Fibroblast of skin of left quadriceps (primary cell): ENCODE measurements around the gene SLC27A4.

Experiments used
- DNase-seq, 2 experiments: peaks; one replicate each; pipeline ENCODE4 v3.0.0-alpha.2; 2013; ENCODE audit warnings: low read depth in 2 of 2

Gene SLC27A4

DNA sequence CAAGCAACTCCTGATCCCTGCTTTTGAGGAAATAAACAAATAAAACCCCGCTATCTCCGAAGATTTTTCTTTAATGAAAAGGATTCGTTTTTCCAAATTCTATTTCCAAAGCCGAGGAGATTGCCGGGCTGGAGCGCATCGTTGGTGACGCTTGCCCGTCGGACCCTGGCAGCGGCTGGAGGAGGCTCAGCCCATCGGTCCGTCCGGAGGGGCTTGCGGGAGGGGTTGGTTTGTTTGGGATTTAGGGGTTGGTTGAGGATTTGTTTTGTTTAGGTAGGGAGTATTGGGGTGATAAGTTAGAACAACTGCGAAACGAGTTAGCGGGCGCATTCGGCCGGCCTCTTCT, 51.6 kb downstream of the SLC27A4 start:
- no peak for DNase-seq

- DNase-seq = no peak
Observed at GRCh38 chr9:128392302-128393144, 52.2 kb downstream of the SLC27A4 start.

GRCh38 chr9:128393145-128393775, 52.9 kb downstream of the SLC27A4 start:
- DNase-seq = no peak

- no peak for DNase-seq
Observed at GRCh38 chr9:128393970-128394369, 53.6 kb downstream of the SLC27A4 start.

GRCh38 chr9:128394379-128395168, 54.2 kb downstream of the SLC27A4 start:
- DNase-seq = no peak

GRCh38 chr9:128396970-128397613, 56.8 kb downstream of the SLC27A4 start:
- DNase-seq = no peak

GRCh38 chr9:128397831-128398230, 57.5 kb downstream of the SLC27A4 start:
- DNase-seq = no peak

DNA sequence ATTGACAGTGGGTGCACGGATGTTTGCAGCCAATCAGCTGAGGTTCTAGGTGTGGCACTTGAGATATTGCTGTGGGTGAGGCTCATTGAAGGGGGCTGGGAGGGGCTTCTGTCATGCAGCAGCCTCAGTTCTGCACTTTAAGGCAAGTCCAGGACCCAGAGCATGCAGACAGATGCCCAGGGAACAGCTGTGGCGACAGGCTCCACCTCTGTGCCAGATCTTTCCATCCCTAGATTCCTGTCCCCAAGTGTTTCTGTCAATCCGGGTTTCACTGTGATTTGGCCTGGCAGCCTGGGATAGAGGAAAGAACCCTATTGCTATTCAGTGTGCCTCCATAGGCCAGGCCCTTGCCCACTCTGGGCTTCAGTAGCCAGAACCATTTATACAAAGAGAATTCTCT, 59.5 kb downstream of the SLC27A4 start:
- DNase-seq = no peak

- no peak for DNase-seq
Observed at GRCh38 chr9:128404560-128404959, 64.2 kb downstream of the SLC27A4 start.

GRCh38 chr9:128405077-128405779, 64.9 kb downstream of the SLC27A4 start:
- DNase-seq = no peak

GRCh38 chr9:128405780-128406171, 65.4 kb downstream of the SLC27A4 start:
- no peak for DNase-seq

- no peak for DNase-seq
Observed at GRCh38 chr9:128406848-128407391, 66.6 kb downstream of the SLC27A4 start.

DNA sequence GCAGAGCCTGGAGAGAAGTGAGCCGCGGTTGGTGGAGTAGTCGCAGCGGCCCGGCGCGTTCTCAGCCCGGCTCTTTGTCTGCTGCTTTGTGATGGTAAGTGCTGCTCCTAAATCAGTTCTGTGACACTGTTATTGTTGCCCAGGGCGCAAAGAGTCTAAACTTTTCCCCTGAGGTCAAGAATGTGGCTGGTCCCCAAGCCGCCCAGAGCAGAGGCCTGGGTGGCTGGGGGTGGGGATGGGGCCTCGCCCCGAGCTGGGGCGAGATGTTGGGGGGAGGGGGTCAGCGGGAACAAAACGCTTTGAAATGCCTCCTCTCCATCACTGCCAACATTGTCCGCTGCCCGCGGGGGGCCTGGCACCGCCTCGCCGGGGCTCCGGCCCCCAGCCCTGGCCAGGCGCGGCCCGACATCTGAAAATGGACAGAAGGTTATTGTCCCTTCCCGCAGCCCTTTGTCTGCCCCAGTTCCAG, 68.7 kb downstream of the SLC27A4 start:
- DNase-seq = no peak

DNA sequence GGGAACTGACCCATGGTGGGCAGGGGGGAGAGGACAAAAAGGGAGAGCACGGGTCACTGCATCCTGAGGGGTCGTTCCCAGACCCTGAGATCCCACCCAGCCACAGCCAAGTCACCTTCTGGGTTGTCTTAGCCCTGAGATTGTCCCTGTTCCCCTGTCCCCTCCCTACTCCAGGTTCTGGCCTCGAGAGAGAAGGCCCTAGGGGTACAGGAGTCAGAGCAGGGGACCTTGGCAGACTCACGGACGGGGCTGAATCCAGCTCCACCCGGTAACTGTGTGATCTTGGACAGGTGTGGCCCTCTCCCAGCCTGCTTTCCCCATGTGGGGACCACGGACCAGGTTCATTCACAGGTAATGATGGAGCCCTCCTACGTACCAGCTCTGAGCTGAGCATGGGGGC, 69.1 kb downstream of the SLC27A4 start:
- DNase-seq = no peak

DNA sequence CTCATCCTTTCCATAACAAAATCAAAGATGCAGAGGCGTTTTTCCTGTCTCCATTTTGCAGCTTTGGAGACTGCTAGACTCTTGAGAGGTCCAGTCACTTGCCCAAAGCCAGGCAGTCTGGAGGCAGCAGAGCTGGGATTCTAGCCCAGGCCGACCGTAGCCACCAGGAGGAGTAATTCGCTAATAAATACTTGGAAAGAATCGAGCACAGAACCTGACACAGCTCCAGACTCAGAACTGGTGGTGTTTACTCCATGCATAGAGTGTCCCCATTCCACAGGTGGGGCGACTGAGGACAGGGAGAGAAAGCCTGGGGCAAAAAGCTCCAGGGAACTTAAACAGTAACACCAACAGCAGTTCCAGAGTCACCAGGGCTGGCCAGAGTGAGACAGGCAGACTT, 69.7 kb downstream of the SLC27A4 start:
- no peak for DNase-seq
